Measurements from ENCODE around the gene CARM1.
"Not testable (repeated sequence)": the region's sequence is repeated elsewhere in the genome, so short reads cannot be mapped to it uniquely, and the experiment has no call there.

CARM1 gene

GRCh38 chr19:10872546-10873107 is 1.3 kb downstream of the CARM1 start:
- peak in 1 of 2 donors; percentile 23 for DNase-seq (ENCODE audit: low read depth in 1 of 2, low spot score in 1 of 2)

- DNase-seq (ENCODE audit: low read depth in 1 of 2, low spot score in 1 of 2) = no peak
These were observed 2.7 kb downstream of the CARM1 start for GRCh38 chr19:10874024-10874423.

DNA sequence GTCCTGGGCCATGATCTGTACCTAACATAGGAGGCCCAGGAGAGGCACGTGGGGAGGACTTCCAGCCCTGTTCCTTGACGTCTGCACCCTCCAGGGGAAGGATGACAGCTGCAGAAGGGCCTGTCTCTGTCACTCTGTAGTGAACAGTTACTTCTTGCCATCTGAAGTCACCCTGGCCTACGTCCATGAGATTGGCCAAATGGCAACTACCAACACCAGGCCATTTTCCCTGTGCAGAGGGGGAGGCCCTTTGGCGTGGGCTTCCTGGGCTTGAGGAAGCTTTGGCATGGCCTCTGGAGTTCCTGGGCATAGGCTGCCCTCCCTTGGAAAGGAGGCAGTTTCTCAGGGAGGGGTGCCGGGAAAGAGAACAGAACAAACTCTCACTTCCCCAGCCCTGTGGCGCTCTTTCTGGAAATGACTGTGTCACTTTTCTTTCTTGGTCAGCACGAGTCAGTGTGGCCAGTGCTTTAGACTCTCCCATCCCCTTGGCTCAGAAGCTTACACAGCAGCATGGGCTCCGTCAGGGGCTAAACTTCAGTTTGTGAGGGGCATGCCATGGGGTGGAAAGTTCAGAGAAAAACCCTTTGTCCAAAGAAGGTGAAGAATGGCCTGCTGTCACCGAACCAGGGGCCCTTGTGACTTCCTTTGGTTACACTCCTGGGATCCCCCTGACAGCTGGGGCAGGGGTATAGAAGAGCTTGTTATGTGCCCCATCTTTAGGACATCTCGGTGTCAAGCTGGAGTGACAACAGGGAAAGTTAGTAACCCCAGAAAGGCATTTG is 5.3 kb downstream of the CARM1 start:
- DNase-seq (ENCODE audit: low read depth in 1 of 2, low spot score in 1 of 2) = no peak

GRCh38 chr19:10877608-10878007 is 6.3 kb downstream of the CARM1 start:
- DNase-seq (ENCODE audit: low read depth in 1 of 2, low spot score in 1 of 2) = not testable (repeated sequence)

DNA sequence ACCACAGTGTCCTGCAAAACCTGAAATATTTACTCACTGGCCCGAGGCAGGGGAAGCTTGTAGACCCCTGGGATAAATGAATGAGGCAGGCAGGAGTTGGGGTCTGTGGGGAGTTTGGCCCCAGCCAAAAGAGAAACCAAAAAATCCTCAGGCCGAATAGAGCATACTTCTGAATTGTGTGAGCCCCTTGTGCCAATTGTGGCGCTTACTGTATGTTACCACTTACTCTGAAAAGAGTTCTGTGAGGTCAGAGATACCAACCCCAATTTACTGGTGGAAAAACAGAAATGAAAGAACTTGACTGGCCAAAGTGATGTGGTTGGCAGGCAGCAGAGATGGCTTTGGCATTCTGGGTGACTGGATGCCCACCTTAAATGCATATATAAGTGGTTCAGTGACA is 6.9 kb downstream of the CARM1 start:
- DNase-seq (ENCODE audit: low read depth in 1 of 2, low spot score in 1 of 2) = no peak

- DNase-seq (ENCODE audit: low read depth in 1 of 2, low spot score in 1 of 2) = no peak
These were observed 10.2 kb downstream of the CARM1 start for GRCh38 chr19:10881403-10882107.

DNA sequence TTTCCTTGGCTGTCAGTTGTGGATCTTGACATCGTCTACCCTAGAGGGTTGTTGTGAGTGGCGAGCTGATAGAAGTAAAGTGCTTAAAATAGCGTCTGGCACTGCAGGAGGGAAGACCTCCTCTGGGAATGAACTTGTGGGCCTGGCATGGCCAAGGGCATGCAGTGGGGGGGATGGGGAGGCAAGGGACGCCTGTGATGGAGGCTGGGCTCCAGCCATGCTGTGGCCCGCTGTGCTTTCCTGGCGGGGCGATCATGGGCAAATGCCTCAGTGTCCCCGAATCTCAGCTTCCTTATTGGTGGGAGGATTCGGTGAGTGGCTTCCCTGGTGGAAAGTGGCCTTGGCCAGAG is 10.7 kb downstream of the CARM1 start:
- no peak for DNase-seq (ENCODE audit: low read depth in 1 of 2, low spot score in 1 of 2)

DNA sequence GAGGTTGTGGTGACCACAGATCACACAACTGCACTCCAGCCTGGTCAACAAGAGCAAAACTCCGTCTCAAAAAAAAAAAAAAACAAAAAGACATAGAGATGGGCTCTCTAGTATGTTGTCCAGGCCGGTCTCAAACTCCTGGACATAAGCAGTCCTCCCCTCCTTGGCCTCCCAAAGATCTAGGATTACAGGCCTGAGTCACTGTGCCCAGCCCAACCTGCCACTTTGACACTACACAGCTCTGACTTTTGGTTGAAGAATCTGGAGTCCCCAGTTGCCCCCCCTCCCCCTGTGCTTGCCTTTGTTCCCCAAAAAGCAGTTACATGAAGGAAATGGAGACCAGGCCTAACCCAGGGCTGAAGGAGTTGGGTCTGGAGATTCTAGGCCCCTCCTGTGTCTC is 12.9 kb downstream of the CARM1 start:
- DNase-seq (ENCODE audit: low read depth in 1 of 2, low spot score in 1 of 2) = no peak

GRCh38 chr19:10885201-10886169 is 14.1 kb downstream of the CARM1 start:
- DNase-seq (ENCODE audit: low read depth in 1 of 2, low spot score in 1 of 2) = no peak

GRCh38 chr19:10887616-10888367 is 16.4 kb downstream of the CARM1 start:
- DNase-seq (ENCODE audit: low read depth in 1 of 2, low spot score in 1 of 2) = no peak

DNA sequence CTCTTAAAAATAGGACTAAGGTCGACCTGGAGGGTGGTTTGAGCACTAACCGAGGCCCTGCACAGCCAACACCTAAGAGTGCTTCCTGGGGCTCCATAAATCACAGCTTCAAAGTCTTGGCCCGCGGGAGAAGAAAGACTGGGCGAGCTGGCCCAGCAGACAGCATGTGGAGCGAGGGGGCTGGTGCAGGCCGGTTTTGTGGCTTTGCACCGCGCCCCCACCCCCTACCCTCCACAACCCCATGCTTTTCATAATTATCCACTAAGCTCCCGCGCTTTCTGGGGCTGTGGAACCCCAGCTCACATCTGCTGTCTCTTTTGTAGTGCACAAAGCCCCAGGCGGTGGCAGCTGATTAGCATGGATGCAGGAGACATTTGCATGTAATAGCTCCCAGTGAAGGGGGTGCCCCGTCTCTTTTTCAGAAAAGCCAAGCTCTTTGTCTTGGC is 17.1 kb downstream of the CARM1 start:
- DNase-seq (ENCODE audit: low read depth in 1 of 2, low spot score in 1 of 2) = no peak

GRCh38 chr19:10889880-10890279 is 18.5 kb downstream of the CARM1 start:
- DNase-seq (ENCODE audit: low read depth in 1 of 2, low spot score in 1 of 2) = no peak

GRCh38 chr19:10891405-10892086 is 20.2 kb downstream of the CARM1 start:
- no peak for DNase-seq (ENCODE audit: low read depth in 1 of 2, low spot score in 1 of 2)

GRCh38 chr19:10892256-10892655 is 20.9 kb downstream of the CARM1 start:
- DNase-seq (ENCODE audit: low read depth in 1 of 2, low spot score in 1 of 2) = no peak

DNA sequence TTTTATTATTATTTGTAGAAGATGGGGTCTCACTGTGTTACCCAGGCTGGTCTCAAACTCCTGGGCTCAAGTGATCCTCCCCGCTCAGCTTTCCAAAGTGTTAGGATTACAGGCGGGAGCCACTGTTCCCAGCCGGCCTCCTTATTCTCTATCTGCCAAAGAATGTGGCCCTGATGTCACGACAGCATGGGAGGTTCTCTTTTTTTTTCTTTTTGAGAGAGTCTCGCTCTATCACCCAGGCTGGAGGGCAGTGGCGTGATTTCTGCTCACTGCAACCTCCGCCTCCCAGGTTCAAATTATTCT is 23.5 kb downstream of the CARM1 start:
- DNase-seq (ENCODE audit: low read depth in 1 of 2, low spot score in 1 of 2) = no peak

GRCh38 chr19:10895363-10895762 is 24.0 kb downstream of the CARM1 start:
- no peak for DNase-seq (ENCODE audit: low read depth in 1 of 2, low spot score in 1 of 2)

- no peak for DNase-seq (ENCODE audit: low read depth in 1 of 2, low spot score in 1 of 2)
These were observed 24.6 kb downstream of the CARM1 start for GRCh38 chr19:10895920-10896319.

GRCh38 chr19:10896851-10897526 is 25.6 kb downstream of the CARM1 start:
- DNase-seq (ENCODE audit: low read depth in 1 of 2, low spot score in 1 of 2) = no peak

GRCh38 chr19:10898633-10899032 is 27.3 kb downstream of the CARM1 start:
- DNase-seq (ENCODE audit: low read depth in 1 of 2, low spot score in 1 of 2) = no peak
